GM23248 (cell line): ENCODE results near the gene PON2. TPM values are rescaled to one million over a fixed set of nuclear protein-coding genes. Genes with fewer than 3 reads are reported as not detected.

Experiments used
- DNase-seq: peaks from one replicate; pipeline ENCODE4 v3.0.0-alpha.2; 2015
- H2AFZ ChIP-seq: fragments of 200-600 bp; sonication (generic); 2 replicates; pipeline ENCODE4 v1.6.1; 2016; ENCODE audit warnings: antibody characterized with exemption
- H3F3A ChIP-seq: fragments of 200-600 bp; sonication (generic); 2 replicates; pipeline ENCODE4 v1.6.1; 2016; ENCODE audit warnings: mild to moderate bottlenecking, antibody characterized with exemption, mixed run types; ENCODE audit not compliant: insufficient read depth
- H3K27ac ChIP-seq: fragments of 200-600 bp; sonication (generic); 2 replicates; pipeline ENCODE4 v1.5.1; 2016; ENCODE audit warnings: mild to moderate bottlenecking
- H3K27me3 ChIP-seq: fragments of 200-600 bp; sonication (generic); replicated peaks from 2 replicates; pipeline ENCODE4 v1.6.1; 2016; ENCODE audit warnings: mild to moderate bottlenecking; ENCODE audit not compliant: insufficient read depth
- H3K36me3 ChIP-seq: fragments of 200-600 bp; sonication (generic); 2 replicates; pipeline ENCODE4 v1.6.1; 2016; ENCODE audit warnings: low read depth, mild to moderate bottlenecking
- H3K4me1 ChIP-seq: fragments of 200-600 bp; sonication (generic); 2 replicates; pipeline ENCODE4 v1.6.1; 2016; ENCODE audit warnings: mild to moderate bottlenecking; ENCODE audit not compliant: insufficient read depth
- H3K4me2 ChIP-seq: fragments of 200-600 bp; sonication (generic); one replicate; pipeline ENCODE4 v1.6.1; 2016; ENCODE audit warnings: mild to moderate bottlenecking; ENCODE audit not compliant: unreplicated experiment
- H3K4me3 ChIP-seq: fragments of 200-600 bp; sonication (generic); 2 replicates; pipeline ENCODE4 v1.5.1; 2016; ENCODE audit warnings: mild to moderate bottlenecking
- H3K79me2 ChIP-seq: fragments of 200-600 bp; sonication (generic); 2 replicates; pipeline ENCODE4 v1.6.1; 2016; ENCODE audit warnings: mild to moderate bottlenecking; ENCODE audit not compliant: insufficient read depth
- H3K9ac ChIP-seq: fragments of 200-600 bp; sonication (generic); 2 replicates; pipeline ENCODE4 v1.6.1; 2016; ENCODE audit warnings: mild to moderate bottlenecking
- H3K9me2 ChIP-seq: fragments of 200-600 bp; sonication (generic); 2 replicates; pipeline ENCODE4 v1.6.1; 2016; ENCODE audit warnings: mixed run types, mild to moderate bottlenecking, moderate library complexity; ENCODE audit not compliant: insufficient read depth
- H3K9me3 ChIP-seq: fragments of 200-600 bp; sonication (generic); one replicate; pipeline ENCODE4 v1.6.1; 2017; ENCODE audit warnings: low read depth
- H4K20me1 ChIP-seq: fragments of 200-600 bp; sonication (generic); 2 replicates; pipeline ENCODE4 v1.6.0; 2016; ENCODE audit not compliant: insufficient read depth
- EZH2 ChIP-seq: fragments of 200-600 bp; sonication (generic); IDR thresholded peaks from 2 replicates; pipeline ENCODE4 v1.6.1; 2018; ENCODE audit warnings: antibody characterized with exemption, mild to moderate bottlenecking; ENCODE audit not compliant: insufficient read depth, poor library complexity, severe bottlenecking
- EZH2phosphoT487 ChIP-seq: fragments of 200-600 bp; sonication (generic); IDR thresholded peaks from 2 replicates; pipeline ENCODE4 v1.6.1; 2018; ENCODE audit warnings: antibody characterized with exemption, moderate library complexity, mild to moderate bottlenecking, low read depth; ENCODE audit not compliant: insufficient read depth
- WGBS, 2 experiments: methylation state at CpG; one replicate each; pipeline ENCODE4 v1.1.6; 2015 to 2017; ENCODE audit warnings: low lambda C conversion rate in 2 of 2, low coverage in 1 of 2; ENCODE audit errors: missing lambda C conversion rate in 2 of 2; 5-methylcytosine and 5-hydroxymethylcytosine counted together
- in situ Hi-C: fragments of 300-500 bp; cut with MboI; formaldehyde crosslinking; loops from 2 replicates; pipeline ENCODE4 v1.15.0; 2020
- polyA plus RNA-seq: library from polyadenylated mRNA; unstranded; fragments of >200 nt; fragmentation: Nextera tagmentation; extraction: Ambion mirVana; gene quantifications from 2 replicates; pipeline ENCODE4 v1.2.1, GENCODE V29; 2016
- total RNA-seq: library from RNA; depleted of rRNA; stranded (reverse); fragments of >200 nt; shearing (Covaris generic); gene quantifications from 2 replicates; pipeline ENCODE4 v1.2.3, GENCODE V29; 2014

PON2 gene
- total and polyA plus RNA-seq, 2 experiments from 2014 or later, result 65.6 to 99.7 TPM

- 53 to 57% methylated on average over 2 of the region's 2 CpGs for WGBS, 2 experiments
- in situ Hi-C loops, result no loop called here
- H4K20me1 ChIP-seq, result no peaks in the 10 kb centered on the region
- H3K27me3 ChIP-seq, result no peaks in the 10 kb centered on the region
- H3K36me3 ChIP-seq, result no peaks in the 10 kb centered on the region
- H3K79me2 ChIP-seq, result no peaks in the 10 kb centered on the region
- no peaks in the 10 kb centered on the region for H3K9me2 ChIP-seq
- no peak overlapping the region for H3K27ac ChIP-seq
- TF ChIP-seq EZH2phosphoT487 (no peak), EZH2 (no peak)
- no peak overlapping the region for H3K9ac ChIP-seq
- no peak overlapping the region for H2AFZ ChIP-seq
- H3K4me1 ChIP-seq, result no peaks in the 10 kb centered on the region
- no peak overlapping the region for H3K4me2 ChIP-seq
- H3K9me3 ChIP-seq, result no peaks in the 10 kb centered on the region
- DNase-seq, result no peak
- no peak overlapping the region for H3K4me3 ChIP-seq
- no peaks in the 10 kb centered on the region for H3F3A ChIP-seq
These were observed 19.7 kb upstream of the PON2 start for GRCh38 chr7:95454438-95455045.

DNA sequence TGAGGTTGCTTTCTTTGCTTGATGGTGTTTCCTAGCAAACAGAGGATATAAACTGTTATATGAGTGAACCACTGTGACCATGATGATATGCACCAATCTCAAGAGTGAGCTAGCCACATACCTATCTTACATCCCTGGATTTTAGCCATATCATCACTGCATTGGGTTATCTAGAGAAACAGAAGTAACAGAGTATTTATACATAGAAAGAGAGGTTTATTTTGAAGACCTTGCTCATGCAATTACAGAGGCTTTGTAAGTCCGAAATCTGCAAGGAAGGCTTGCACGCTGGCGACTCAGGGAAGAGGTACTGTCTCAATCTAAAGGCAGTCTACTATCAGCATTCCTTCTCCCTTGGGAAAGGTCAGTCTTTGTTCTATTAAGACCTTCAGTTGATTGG lies 11.8 kb upstream of the PON2 start:
- WGBS, 2 experiments, result 92 to 96% methylated on average over 3 of the region's 3 CpGs
- H4K20me1 ChIP-seq, result no peaks in the 10 kb centered on the region
- no peak for DNase-seq
- no peaks in the 10 kb centered on the region for H3K79me2 ChIP-seq
- in situ Hi-C loops, result no loop called here
- no peaks in the 10 kb centered on the region for H3K36me3 ChIP-seq
- H3F3A ChIP-seq, result no peaks in the 10 kb centered on the region
- no peak overlapping the region for H3K4me3 ChIP-seq
- H3K4me2 ChIP-seq, result no peak overlapping the region
- H2AFZ ChIP-seq, result no peak overlapping the region
- H3K9ac ChIP-seq, result no peak overlapping the region
- H3K4me1 ChIP-seq, result no peaks in the 10 kb centered on the region
- H3K9me3 ChIP-seq, result no peaks in the 10 kb centered on the region
- no peak overlapping the region for H3K27ac ChIP-seq
- TF ChIP-seq EZH2phosphoT487 (no peak), EZH2 (no peak)
- H3K27me3 ChIP-seq, result no peaks in the 10 kb centered on the region
- H3K9me2 ChIP-seq, result no peaks in the 10 kb centered on the region

DNA sequence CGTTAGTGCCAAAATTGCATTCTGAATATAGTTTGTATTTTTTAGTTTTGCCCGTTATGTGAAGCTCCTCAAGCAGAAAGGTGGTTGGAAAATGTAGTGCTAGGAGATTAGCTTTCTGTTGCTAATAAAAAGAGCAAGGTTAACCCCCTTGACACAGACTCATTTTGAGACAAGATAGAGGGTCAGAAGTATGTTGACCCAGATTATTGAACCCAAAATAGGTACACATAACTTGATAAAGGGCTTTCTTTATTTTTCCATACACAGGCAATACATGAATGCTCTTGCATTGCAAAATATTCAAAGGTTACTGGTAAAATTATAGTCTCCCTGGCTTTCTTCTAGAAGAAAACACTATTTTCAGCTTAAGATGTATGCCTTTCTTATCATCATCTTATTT lies 10.0 kb upstream of the PON2 start:
- DNase-seq, result no peak
- TF ChIP-seq EZH2, result no peak
- TF ChIP-seq EZH2phosphoT487, result no peak
- H3K79me2 ChIP-seq, result no peaks in the 10 kb centered on the region
- 27 to 39% methylated on average over 2 of the region's 2 CpGs for WGBS, 2 experiments
- H3K9me2 ChIP-seq, result no peaks in the 10 kb centered on the region
- in situ Hi-C loops, result no loop called here
- H3K4me2 ChIP-seq, result no peak overlapping the region
- no peaks in the 10 kb centered on the region for H3F3A ChIP-seq
- no peaks in the 10 kb centered on the region for H3K4me1 ChIP-seq
- H3K27ac ChIP-seq, result no peak overlapping the region
- no peak overlapping the region for H3K4me3 ChIP-seq
- H3K9me3 ChIP-seq, result no peaks in the 10 kb centered on the region
- H3K9ac ChIP-seq, result no peak overlapping the region
- no peaks in the 10 kb centered on the region for H3K36me3 ChIP-seq
- H2AFZ ChIP-seq, result no peak overlapping the region
- no peaks in the 10 kb centered on the region for H3K27me3 ChIP-seq
- no peaks in the 10 kb centered on the region for H4K20me1 ChIP-seq

DNA sequence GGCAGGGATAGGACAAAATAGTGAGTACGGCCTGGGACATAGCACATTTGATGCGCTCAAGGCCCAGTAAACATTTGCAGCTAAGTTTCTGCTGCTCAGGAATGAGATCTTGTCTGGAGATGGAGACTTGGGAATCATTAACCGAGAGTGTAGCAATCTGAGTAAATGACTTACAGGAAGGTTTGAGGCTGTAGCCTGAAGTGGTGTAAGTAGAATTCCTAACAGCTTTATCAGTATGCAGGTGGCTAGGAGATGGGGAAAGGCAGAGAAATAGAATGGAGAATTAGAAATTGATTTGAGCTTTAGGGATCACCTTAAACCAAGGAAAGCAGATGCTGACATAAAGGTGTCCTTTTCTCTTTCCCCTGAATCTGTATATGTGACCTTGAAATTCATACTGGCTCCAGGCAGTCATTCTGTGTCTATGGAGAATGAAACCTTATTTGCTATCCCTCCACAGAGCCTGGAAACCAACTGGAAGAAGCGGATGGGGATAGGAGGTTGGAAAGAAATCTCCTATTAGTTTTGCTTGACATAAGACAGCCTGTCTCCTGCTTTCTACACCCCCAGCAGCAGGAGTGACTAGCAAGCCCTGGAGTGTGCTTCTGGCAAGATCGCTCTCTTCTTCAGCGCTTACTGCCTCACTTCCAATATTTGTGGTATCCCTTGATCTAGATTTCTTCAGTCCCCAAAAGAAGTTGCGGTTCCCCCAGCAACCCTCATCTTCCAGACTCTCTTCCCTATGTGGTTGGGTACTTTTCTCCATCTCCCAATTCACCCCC lies 6.4 kb upstream of the PON2 start:
- Histone ChIP-seq H2AFZ (no peak overlapping the region), H3K4me2 (no peak overlapping the region), H3K79me2 (no peaks in the 10 kb centered on the region), H3K9me2 (no peaks in the 10 kb centered on the region), H3K36me3 (no peaks in the 10 kb centered on the region), H3K9me3 (no peaks in the 10 kb centered on the region), H3K27me3 (no peaks in the 10 kb centered on the region), H4K20me1 (no peaks in the 10 kb centered on the region), H3K27ac (no peak overlapping the region), H3K4me3 (no peak overlapping the region), H3K4me1 (no peaks in the 10 kb centered on the region), H3F3A (no peaks in the 10 kb centered on the region), H3K9ac (no peak overlapping the region)
- in situ Hi-C loops, result no loop called here
- WGBS, 2 experiments, result 85 to 88% methylated on average over 7 of the region's 7 CpGs
- no peak for DNase-seq
- TF ChIP-seq EZH2, result no peak
- TF ChIP-seq EZH2phosphoT487, result no peak
